Liver (tissue), 9 donors: ENCODE results near the gene HID1. TPM values are rescaled to one million over a fixed set of nuclear protein-coding genes. Genes with fewer than 3 reads are reported as not detected.

Experiments used
- DNase-seq: peaks from one replicate; pipeline ENCODE4 v3.0.0-alpha.2; 2017; ENCODE audit warnings: low spot score
- H3K27ac ChIP-seq, 2 donors: one replicate each; pipeline ENCODE4 v1.7.0; 2013; ENCODE audit warnings: inconsistent platforms in 2 of 2, low read length in 2 of 2, control low read depth in 1 of 2, low read depth in 1 of 2, mild to moderate bottlenecking in 1 of 2
- H3K27me3 ChIP-seq, 4 donors: one replicate each; pipeline versions ENCODE4 v1.6.1 to v1.7.0; 2013; ENCODE audit warnings: low read length in 3 of 4, inconsistent platforms in 1 of 4, mild to moderate bottlenecking in 1 of 4, moderate library complexity in 1 of 4; ENCODE audit not compliant: control insufficient read depth in 4 of 4, insufficient read depth in 4 of 4
- H3K36me3 ChIP-seq, 4 donors: one replicate each; pipeline versions ENCODE4 v1.6.1 to v1.7.0; 2013; ENCODE audit warnings: low read length in 3 of 4, mild to moderate bottlenecking in 3 of 4, low read depth in 1 of 4, moderate library complexity in 1 of 4; ENCODE audit not compliant: control insufficient read depth in 4 of 4, insufficient read depth in 3 of 4
- H3K4me1 ChIP-seq, 4 donors: one replicate each; pipeline versions ENCODE4 v1.6.1 to v1.7.0; 2013; ENCODE audit warnings: low read length in 3 of 4, mild to moderate bottlenecking in 3 of 4, moderate library complexity in 1 of 4; ENCODE audit not compliant: control insufficient read depth in 4 of 4, insufficient read depth in 4 of 4
- H3K4me3 ChIP-seq, 3 donors: one replicate each; pipeline versions ENCODE4 v1.6.1 to v1.7.0; 2013; ENCODE audit warnings: low read length in 3 of 3, control low read depth in 1 of 3, low read depth in 1 of 3, mild to moderate bottlenecking in 1 of 3
- H3K9ac ChIP-seq, 2 donors: one replicate each; pipeline ENCODE4 v1.7.0; 2013; ENCODE audit warnings: low read length in 2 of 2, mild to moderate bottlenecking in 2 of 2, moderate library complexity in 2 of 2, control low read depth in 1 of 2, low read depth in 1 of 2
- H3K9me3 ChIP-seq, 4 donors: one replicate each; pipeline versions ENCODE4 v1.6.1 to v1.7.0; 2013; ENCODE audit warnings: low read length in 3 of 4; ENCODE audit not compliant: control insufficient read depth in 4 of 4
- GABPA ChIP-seq, 2 donors: IDR thresholded peaks in 1 of 2; conservative IDR thresholded peaks in 1 of 2; 2 replicates each; pipeline ENCODE4 v1.6.1; 2016; ENCODE audit warnings: antibody characterized with exemption in 2 of 2, mild to moderate bottlenecking in 1 of 2, moderate library complexity in 1 of 2
- RAD21 ChIP-seq, 2 donors: IDR thresholded peaks; 2 replicates each; pipeline ENCODE4 v1.6.1; 2016; ENCODE audit warnings: antibody characterized with exemption in 2 of 2, mild to moderate bottlenecking in 2 of 2
- REST ChIP-seq: IDR thresholded peaks from 2 replicates; pipeline ENCODE4 v1.6.1; 2016; ENCODE audit warnings: antibody characterized with exemption, mild to moderate bottlenecking
- TAF1 ChIP-seq: conservative IDR thresholded peaks from 2 replicates; pipeline ENCODE4 v1.6.1; 2016; ENCODE audit warnings: antibody characterized with exemption, mild to moderate bottlenecking
- WGBS: extraction: QIAGEN DNeasy Blood & Tissue Kit; methylation state at CpG from one replicate; pipeline ENCODE4 v1.1.7; 2013; 5-methylcytosine and 5-hydroxymethylcytosine counted together
- polyA plus RNA-seq, 2 donors: library from polyadenylated mRNA; stranded (reverse) in 1 of 2; unstranded in 1 of 2; fragments of 200-250 nt in 1 of 2; fragments of >200 nt in 1 of 2; fragmentation: Nextera tagmentation in 1 of 2; extraction: Ambion mirVana in 1 of 2; gene quantifications; one replicate each; pipeline versions ENCODE4 v1.2.1 to v1.2.3, GENCODE V29; 2013 to 2015
- total RNA-seq, 2 donors: library from RNA; depleted of rRNA; stranded (reverse); fragments of >200 nt; gene quantifications; one replicate each; pipeline ENCODE4 v1.2.3, GENCODE V29; 2014
- TF ChIP-seq, protein P1 (sequence below): fragments of 150-350 bp; IDR thresholded peaks from 2 replicates; pipeline ENCODE4 v1.5.1; 2017; ENCODE audit warnings: improper control_type of control experiment, low read depth, low read length; ENCODE audit not compliant: missing input control
- donor health status: healthy.
- donor health status: healthy.
- donor health status: healthy.
- donor health status: healthy.
- donor health status: healthy.

The HID1 gene
- total and polyA plus RNA-seq, 4 donors, result 2.7 to 6.2 (median 3.7) TPM

GRCh38 chr17:74960570-74961342 is 11.8 kb downstream of the HID1 start:
- DNase-seq, result peak; percentile 59
- H3K27ac ChIP-seq, result no peak overlapping the region
- no peaks in the 10 kb centered on the region for H3K9me3 ChIP-seq
- H3K4me3 ChIP-seq, result no peak overlapping the region
- H3K27me3 ChIP-seq, result no peaks in the 10 kb centered on the region
- no peak overlapping the region for H3K9ac ChIP-seq
- H3K4me1 ChIP-seq, result peaks cover 0 to 3% (median 1%) of the 10 kb centered on the region in 4 donors
- TF ChIP-seq RAD21 (IDR thresholded peaks at IDR 0.05) (peak; percentile 43 to 65), REST (no peak)
- TF ChIP-seq, protein P1, sequence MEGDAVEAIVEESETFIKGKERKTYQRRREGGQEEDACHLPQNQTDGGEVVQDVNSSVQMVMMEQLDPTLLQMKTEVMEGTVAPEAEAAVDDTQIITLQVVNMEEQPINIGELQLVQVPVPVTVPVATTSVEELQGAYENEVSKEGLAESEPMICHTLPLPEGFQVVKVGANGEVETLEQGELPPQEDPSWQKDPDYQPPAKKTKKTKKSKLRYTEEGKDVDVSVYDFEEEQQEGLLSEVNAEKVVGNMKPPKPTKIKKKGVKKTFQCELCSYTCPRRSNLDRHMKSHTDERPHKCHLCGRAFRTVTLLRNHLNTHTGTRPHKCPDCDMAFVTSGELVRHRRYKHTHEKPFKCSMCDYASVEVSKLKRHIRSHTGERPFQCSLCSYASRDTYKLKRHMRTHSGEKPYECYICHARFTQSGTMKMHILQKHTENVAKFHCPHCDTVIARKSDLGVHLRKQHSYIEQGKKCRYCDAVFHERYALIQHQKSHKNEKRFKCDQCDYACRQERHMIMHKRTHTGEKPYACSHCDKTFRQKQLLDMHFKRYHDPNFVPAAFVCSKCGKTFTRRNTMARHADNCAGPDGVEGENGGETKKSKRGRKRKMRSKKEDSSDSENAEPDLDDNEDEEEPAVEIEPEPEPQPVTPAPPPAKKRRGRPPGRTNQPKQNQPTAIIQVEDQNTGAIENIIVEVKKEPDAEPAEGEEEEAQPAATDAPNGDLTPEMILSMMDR, result peak; percentile 43
- WGBS, result 41% methylated on average over 19 of the region's 19 CpGs
- H3K36me3 ChIP-seq, result peaks cover 0 to 2% (median 1%) of the 10 kb centered on the region in 4 donors

DNA sequence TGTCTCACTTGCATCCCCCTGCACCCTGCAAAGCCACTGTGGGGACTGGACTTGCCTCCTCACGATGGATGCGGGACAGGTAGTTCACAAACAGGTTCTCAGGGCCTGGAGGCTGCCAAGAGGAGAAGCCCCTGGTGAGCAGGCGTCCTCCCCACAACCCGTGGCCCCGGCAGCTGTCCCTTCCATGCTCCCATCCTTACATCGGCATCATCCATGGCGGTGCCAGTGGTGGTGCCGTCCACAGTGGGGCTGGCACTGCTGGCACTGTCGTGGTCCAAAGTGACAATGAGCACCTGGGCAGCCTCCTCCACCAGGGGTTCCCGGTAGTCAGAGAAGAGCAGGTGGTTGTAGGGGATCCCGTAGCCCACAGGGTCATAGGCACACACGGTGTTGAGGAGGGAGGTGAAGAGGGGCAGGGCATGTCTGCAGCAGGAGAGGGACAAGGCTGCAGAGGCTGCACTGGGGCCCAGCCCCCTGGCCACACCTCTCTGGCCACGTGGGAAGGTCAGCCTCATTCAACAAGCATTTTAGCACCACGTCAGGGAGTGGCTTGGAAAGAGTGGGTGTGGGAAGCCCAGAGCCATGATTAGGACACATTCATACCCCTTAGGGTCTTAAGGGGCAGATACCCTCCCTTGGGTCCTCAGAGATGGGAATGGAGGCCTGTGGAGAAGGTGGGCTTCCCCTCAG is 12.6 kb downstream of the HID1 start:
- Histone ChIP-seq H3K27me3 (no peaks in the 10 kb centered on the region), H3K4me3 (no peak overlapping the region), H3K9me3 (no peaks in the 10 kb centered on the region), H3K4me1 (peaks cover 0 to 3% (median 1%) of the 10 kb centered on the region in 4 donors), H3K27ac (no peak overlapping the region), H3K36me3 (peaks cover 0 to 2% (median 1%) of the 10 kb centered on the region in 4 donors), H3K9ac (no peak overlapping the region)
- DNase-seq, result no peak
- no peak for TF ChIP-seq GABPA (IDR thresholded peaks at IDR 0.05 in 1 of 2, conservative IDR thresholded peaks at IDR 0.05 in 1 of 2)
- TF ChIP-seq, protein P1, result no peak
- TF ChIP-seq RAD21 (IDR thresholded peaks at IDR 0.05), result no peak
- TF ChIP-seq TAF1, result no peak
- no peak for TF ChIP-seq REST
- 67% methylated on average over 14 of the region's 14 CpGs for WGBS
